KMS-11 (cell line): ENCODE data around the gene FXR2.

ENCODE experiments used
- H2AFZ ChIP-seq: fragments of 200-600 bp; sonication (generic); 2 replicates; pipeline ENCODE4 v1.6.1; 2016; ENCODE audit warnings: antibody characterized with exemption, mixed run types, low read depth
- H3K27ac ChIP-seq: fragments of 200-600 bp; sonication (generic); 2 replicates; pipeline ENCODE4 v1.6.1; 2016; ENCODE audit warnings: mild to moderate bottlenecking, mixed run types
- H3K27me3 ChIP-seq: fragments of 200-600 bp; sonication (generic); 2 replicates; pipeline ENCODE4 v1.6.1; 2017; ENCODE audit warnings: mild to moderate bottlenecking, low read depth, mixed run types, moderate library complexity; ENCODE audit not compliant: insufficient read depth
- H3K36me3 ChIP-seq: fragments of 200-600 bp; sonication (generic); 2 replicates; pipeline ENCODE4 v1.6.1; 2017; ENCODE audit warnings: mild to moderate bottlenecking, mixed run types; ENCODE audit not compliant: insufficient read depth
- H3K4me1 ChIP-seq: fragments of 200-600 bp; sonication (generic); 2 replicates; pipeline ENCODE4 v1.6.1; 2016; ENCODE audit warnings: mild to moderate bottlenecking, low read depth, mixed run types; ENCODE audit not compliant: poor library complexity, severe bottlenecking
- H3K4me2 ChIP-seq: fragments of 200-600 bp; sonication (generic); 2 replicates; pipeline ENCODE4 v1.7.0; 2016; ENCODE audit warnings: mild to moderate bottlenecking, mixed run types
- H3K4me3 ChIP-seq: fragments of 200-600 bp; sonication (generic); IDR thresholded peaks from 2 replicates; pipeline ENCODE4 v1.6.1; 2017; ENCODE audit warnings: low read depth, low read length, mixed read lengths; ENCODE audit not compliant: insufficient read depth
- H3K79me2 ChIP-seq: fragments of 200-600 bp; sonication (generic); 2 replicates; pipeline ENCODE4 v1.6.1; 2016; ENCODE audit warnings: low read depth, mixed run types; ENCODE audit not compliant: insufficient read depth
- H3K9ac ChIP-seq: fragments of 200-600 bp; sonication (generic); 2 replicates; pipeline ENCODE4 v1.6.1; 2016; ENCODE audit warnings: mild to moderate bottlenecking, mixed run types
- H4K20me1 ChIP-seq: fragments of 200-600 bp; sonication (generic); 2 replicates; pipeline ENCODE4 v1.6.1; 2016; ENCODE audit warnings: mild to moderate bottlenecking, mixed run types; ENCODE audit not compliant: insufficient read depth
- TF ChIP-seq, protein P1 (sequence below): fragments of 200-600 bp; sonication (generic); conservative IDR thresholded peaks from 2 replicates; pipeline ENCODE4 v1.6.1; 2017; ENCODE audit warnings: low read depth, mild to moderate bottlenecking, antibody characterized with exemption, low read length, moderate library complexity, mixed read lengths

Gene FXR2

DNA sequence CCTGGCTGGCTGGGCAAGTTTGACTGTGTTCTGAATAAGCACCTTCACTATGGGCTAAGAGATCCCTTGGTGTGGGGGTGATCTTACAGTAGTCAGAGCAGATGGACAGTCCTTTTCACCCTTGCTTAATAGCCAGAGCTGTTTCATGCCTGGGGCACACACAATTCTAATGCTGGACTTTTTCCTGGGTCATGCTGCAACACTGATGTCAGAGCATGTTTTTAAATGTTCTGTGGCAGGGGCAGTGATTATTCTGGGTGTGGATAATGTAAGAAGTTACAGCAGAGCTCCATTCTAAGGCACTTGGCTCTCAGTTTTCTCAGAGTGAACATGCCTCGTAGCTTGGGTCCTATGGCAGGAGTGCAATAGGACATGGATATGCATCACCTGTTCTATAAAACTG lies 39.2 kb downstream of the FXR2 start:
- H3K4me2 ChIP-seq, result no peak overlapping the region; the same call in 1 of the 2 replicates
- H4K20me1 ChIP-seq, result no peaks in the 10 kb centered on the region
- H3K4me1 ChIP-seq, result peaks cover 22% of the 10 kb centered on the region
- H3K9ac ChIP-seq, result no peak overlapping the region; the same call in 1 of the 2 replicates
- peak overlapping the region; percentile 18; the same call in 1 of the 2 replicates for H3K27ac ChIP-seq
- no peak overlapping the region for H3K4me3 ChIP-seq
- H3K27me3 ChIP-seq, result no peaks in the 10 kb centered on the region
- H2AFZ ChIP-seq, result no peak overlapping the region
- H3K36me3 ChIP-seq, result no peaks in the 10 kb centered on the region
- H3K79me2 ChIP-seq, result peaks cover 31% of the 10 kb centered on the region
- TF ChIP-seq, protein P1, sequence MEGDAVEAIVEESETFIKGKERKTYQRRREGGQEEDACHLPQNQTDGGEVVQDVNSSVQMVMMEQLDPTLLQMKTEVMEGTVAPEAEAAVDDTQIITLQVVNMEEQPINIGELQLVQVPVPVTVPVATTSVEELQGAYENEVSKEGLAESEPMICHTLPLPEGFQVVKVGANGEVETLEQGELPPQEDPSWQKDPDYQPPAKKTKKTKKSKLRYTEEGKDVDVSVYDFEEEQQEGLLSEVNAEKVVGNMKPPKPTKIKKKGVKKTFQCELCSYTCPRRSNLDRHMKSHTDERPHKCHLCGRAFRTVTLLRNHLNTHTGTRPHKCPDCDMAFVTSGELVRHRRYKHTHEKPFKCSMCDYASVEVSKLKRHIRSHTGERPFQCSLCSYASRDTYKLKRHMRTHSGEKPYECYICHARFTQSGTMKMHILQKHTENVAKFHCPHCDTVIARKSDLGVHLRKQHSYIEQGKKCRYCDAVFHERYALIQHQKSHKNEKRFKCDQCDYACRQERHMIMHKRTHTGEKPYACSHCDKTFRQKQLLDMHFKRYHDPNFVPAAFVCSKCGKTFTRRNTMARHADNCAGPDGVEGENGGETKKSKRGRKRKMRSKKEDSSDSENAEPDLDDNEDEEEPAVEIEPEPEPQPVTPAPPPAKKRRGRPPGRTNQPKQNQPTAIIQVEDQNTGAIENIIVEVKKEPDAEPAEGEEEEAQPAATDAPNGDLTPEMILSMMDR, result no peak

DNA sequence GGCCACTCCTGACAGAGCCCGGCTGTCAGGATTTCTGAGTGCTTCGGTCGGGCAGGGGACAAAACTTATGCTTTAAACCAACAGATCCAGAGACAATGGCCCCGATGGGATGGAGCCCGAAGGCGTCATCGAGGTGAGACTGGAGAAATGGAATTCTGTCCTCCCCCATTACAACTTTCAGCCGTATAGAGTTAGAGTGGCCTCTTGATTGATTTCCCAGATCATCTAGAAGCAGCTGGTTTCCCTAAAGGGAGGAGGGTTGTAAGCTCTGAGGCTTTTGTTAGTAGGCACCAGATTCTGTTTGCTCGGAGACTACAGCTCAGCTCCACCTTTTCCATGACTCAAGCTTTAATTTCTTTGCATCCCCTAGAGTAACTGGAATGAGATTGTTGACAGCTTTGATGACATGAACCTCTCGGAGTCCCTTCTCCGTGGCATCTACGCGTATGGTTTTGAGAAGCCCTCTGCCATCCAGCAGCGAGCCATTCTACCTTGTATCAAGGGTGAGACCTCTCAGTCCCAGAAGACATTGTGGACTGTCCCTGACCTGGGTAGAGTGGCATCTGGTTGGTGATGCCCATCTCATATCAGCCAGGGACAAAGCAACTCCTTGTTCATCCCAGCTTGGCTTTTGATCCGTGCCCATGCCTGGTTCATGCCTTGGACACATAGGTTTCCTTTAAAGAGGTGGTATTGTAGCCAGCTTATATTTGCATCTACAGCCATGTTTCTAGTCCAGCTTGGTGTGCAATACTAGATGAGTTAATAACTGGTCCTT lies 40.3 kb downstream of the FXR2 start:
- Histone ChIP-seq H3K36me3 (no peaks in the 10 kb centered on the region), H4K20me1 (no peaks in the 10 kb centered on the region), H3K9ac (peak overlapping the region; percentile 90; the same call in 1 of the 2 replicates), H2AFZ (no peak overlapping the region), H3K27ac (peak overlapping the region; percentile 30; the same call in 1 of the 2 replicates), H3K4me2 (peak overlapping the region; percentile 36; the same call in 1 of the 2 replicates), H3K4me3 (no peak overlapping the region), H3K4me1 (peaks cover 19% of the 10 kb centered on the region), H3K79me2 (peaks cover 31% of the 10 kb centered on the region), H3K27me3 (no peaks in the 10 kb centered on the region)
- TF ChIP-seq, protein P1, result no peak

DNA sequence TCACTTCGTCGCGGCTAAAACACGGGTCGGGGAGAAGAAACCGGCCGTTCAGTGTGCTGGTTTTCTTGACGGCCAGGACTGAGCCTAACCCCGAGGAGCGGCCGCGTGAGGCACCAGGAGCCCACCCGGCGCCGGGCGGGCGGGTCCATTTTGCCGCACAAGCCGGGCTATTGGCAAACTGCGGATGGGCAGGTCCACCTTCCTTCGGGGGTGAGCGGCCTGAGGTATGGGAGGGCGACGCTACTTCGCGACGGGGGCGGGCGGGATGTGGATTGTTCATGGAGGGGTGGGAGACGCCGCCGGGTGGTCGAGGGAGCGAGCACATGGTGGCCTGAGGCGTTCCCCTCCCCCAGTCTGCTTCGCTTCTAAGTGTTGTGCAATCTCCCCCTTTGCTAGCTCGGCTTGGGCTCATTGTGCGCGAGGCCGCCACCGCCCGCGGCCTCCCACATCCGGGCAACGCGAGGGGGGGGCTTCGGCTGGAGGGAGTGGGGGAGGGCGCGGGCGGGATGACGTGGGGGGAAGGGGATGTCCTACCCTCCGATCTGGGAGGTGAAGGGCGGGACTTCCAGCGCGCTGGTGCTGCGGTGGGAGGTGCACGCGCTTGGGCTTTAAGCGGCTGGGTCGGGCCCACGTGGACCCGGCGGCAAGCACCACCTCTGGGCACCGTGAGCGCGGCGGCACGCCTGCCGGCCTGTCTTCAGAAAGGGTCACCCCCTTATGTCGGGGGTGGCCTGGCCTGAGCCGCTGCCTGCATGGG lies 41.2 kb downstream of the FXR2 start:
- no peak overlapping the region for H2AFZ ChIP-seq
- H3K4me3 ChIP-seq, result no peak overlapping the region
- peak overlapping the region; percentile 90 for H3K9ac ChIP-seq
- H3K4me1 ChIP-seq, result peaks cover 11% of the 10 kb centered on the region
- no peaks in the 10 kb centered on the region for H4K20me1 ChIP-seq
- H3K27ac ChIP-seq, result peak overlapping the region; percentile 73
- H3K79me2 ChIP-seq, result peaks cover 31% of the 10 kb centered on the region
- no peaks in the 10 kb centered on the region for H3K36me3 ChIP-seq
- H3K4me2 ChIP-seq, result peak overlapping the region; percentile 36; the same call in 1 of the 2 replicates
- H3K27me3 ChIP-seq, result no peaks in the 10 kb centered on the region
- TF ChIP-seq, protein P1, result no peak

GRCh38 chr17:7572588-7573323 lies 41.9 kb downstream of the FXR2 start:
- Histone ChIP-seq H3K36me3 (no peaks in the 10 kb centered on the region), H3K4me3 (no peak overlapping the region), H3K4me2 (no peak overlapping the region; the same call in 1 of the 2 replicates), H2AFZ (no peak overlapping the region), H3K9ac (peak overlapping the region; percentile 90), H3K27ac (peak overlapping the region; percentile 73), H3K27me3 (no peaks in the 10 kb centered on the region), H3K79me2 (peaks cover 31% of the 10 kb centered on the region), H3K4me1 (peaks cover 11% of the 10 kb centered on the region), H4K20me1 (no peaks in the 10 kb centered on the region)
- TF ChIP-seq, protein P1, result no peak
